Adrenal gland (tissue), 12 donors: ENCODE results near the gene CEP128. TPM values are rescaled to one million over a fixed set of nuclear protein-coding genes. Genes with fewer than 3 reads are reported as not detected.

Experiments used
- DNase-seq, 7 donors: peaks; one replicate each; pipeline ENCODE4 v3.0.0-alpha.2; 2019 to 2020
- H3K27ac ChIP-seq, 5 donors: fragments of 200-600 bp; sonication (generic) in 4 of 5; 1 replicate in 3 of 5; 2 replicates in 2 of 5; pipeline versions ENCODE4 v1.5.1 to v1.8.0; 2016 to 2020; ENCODE audit warnings: mild to moderate bottlenecking in 1 of 5
- H3K27me3 ChIP-seq: fragments of 200-600 bp; 2 replicates; pipeline ENCODE4 v1.8.0; 2021
- H3K36me3 ChIP-seq, 2 donors: fragments of 200-600 bp; replicated peaks in 1 of 2; 1 replicate in 1 of 2; 2 replicates in 1 of 2; pipeline versions ENCODE4 v1.5.1 to v1.8.0; 2018 to 2022
- H3K4me1 ChIP-seq, 2 donors: fragments of 200-600 bp; replicated peaks in 1 of 2; 1 replicate in 1 of 2; 2 replicates in 1 of 2; pipeline versions ENCODE4 v1.5.1 to v1.8.0; 2018 to 2021
- H3K4me3 ChIP-seq, 4 donors: fragments of 200-600 bp; sonication (generic) in 3 of 4; one replicate each; pipeline ENCODE4 v1.5.1; 2016 to 2018
- H3K9me3 ChIP-seq, 3 donors: fragments of 200-600 bp; sonication (generic) in 1 of 3; replicated peaks in 1 of 3; 1 replicate in 2 of 3; 2 replicates in 1 of 3; pipeline versions ENCODE4 v1.5.1 to v1.8.0; 2016 to 2021
- CTCF ChIP-seq, 6 experiments: fragments of 450-650 bp in 4 of 6; fragments of 200-600 bp in 2 of 6; sonication (generic) in 1 of 6; IDR thresholded peaks; 1 replicate in 5 of 6; 2 replicates in 1 of 6; pipeline versions ENCODE4 v1.5.1 to v1.8.0; 2016 to 2021; ENCODE audit warnings: antibody characterized with exemption in 6 of 6, mild to moderate bottlenecking in 2 of 6, moderate library complexity in 1 of 6
- POLR2A ChIP-seq, 2 donors: fragments of 450-650 bp; IDR thresholded peaks; one replicate each; pipeline ENCODE4 v1.6.1; 2017; ENCODE audit warnings: antibody characterized with exemption in 2 of 2, mild to moderate bottlenecking in 2 of 2, moderate library complexity in 1 of 2
- WGBS, 4 donors: extraction: QIAGEN DNeasy Blood & Tissue Kit in 2 of 4; methylation state at CpG; one replicate each; pipeline versions ENCODE4 v1.1.5 to v1.1.7; 2013 to 2017; 5-methylcytosine and 5-hydroxymethylcytosine counted together
- intact Hi-C, 2 donors: fragments of 100-400 bp; cut with DNase I; formaldehyde crosslinking; loops; one replicate each; pipeline versions ENCODE4 v1.14.1 to v1.15.0; 2022 to 2023
- polyA plus RNA-seq, 3 donors: library from polyadenylated mRNA; stranded (reverse); fragments of 200-250 nt in 2 of 3; fragments of 350-450 nt in 1 of 3; fragmentation: Illumina TruSeq in 1 of 3; extraction: RNeasy Lipid Tissue Mini Kit (QIAGEN cat#74804) in 1 of 3; gene quantifications; one replicate each; pipeline ENCODE4 v1.2.3, GENCODE V29; 2013 to 2014
- total RNA-seq, 9 donors: library from RNA; depleted of rRNA in 4 of 9; stranded (reverse); fragments of >200 nt in 4 of 9; fragments of 120-200 nt in 1 of 9; fragmentation: NEBNext Ultra II Directional in 1 of 9; extraction: Animal tissue kit (Norgen Biotek cat#: 25700) in 1 of 9; gene quantifications; one replicate each; pipeline versions ENCODE4 v1.1.0 to v1.2.4, GENCODE V29; 2013 to 2023
- donor health status: healthy with polysubstance abuse.
- donor health status: Bipolar disorder and iron deficiency.
- donor health status: DM: yes; HTN: yes; CAD: no.
- donor health status: DM: no; HTN: no; CAD: no.
- donor health status: DM: no; HTN: no; CAD: no.
- donor health status: DM: yes; HTN: yes; CAD: no.

The CEP128 gene
- total and polyA plus RNA-seq, 12 donors: 1.1 to 5.2 (median 3.1) TPM

- TF ChIP-seq CTCF (IDR thresholded peaks at IDR 0.05): no peak
- no peak for TF ChIP-seq POLR2A (IDR thresholded peaks at IDR 0.05)
- H3K9me3 ChIP-seq: no peaks in the 10 kb centered on the region
- no peaks in the 10 kb centered on the region for H3K27me3 ChIP-seq
- no peak overlapping the region for H3K27ac ChIP-seq
- no peak overlapping the region for H3K4me3 ChIP-seq
- 62 to 73% (median 68%) methylated on average over 2 of the region's 2 CpGs for WGBS, 4 donors
- H3K36me3 ChIP-seq: no peaks in the 10 kb centered on the region
- intact Hi-C loops: no loop called here
- no peaks in the 10 kb centered on the region for H3K4me1 ChIP-seq
- DNase-seq: no peak
Measured at GRCh38 chr14:80644826-80645225, 296.7 kb downstream of the CEP128 start.

GRCh38 chr14:80638620-80639515, 302.7 kb downstream of the CEP128 start:
- 87 to 96% (median 95%) methylated on average over 6 of the region's 6 CpGs for WGBS, 4 donors
- Histone ChIP-seq H3K4me3 (no peak overlapping the region), H3K27ac (no peak overlapping the region), H3K9me3 (no peaks in the 10 kb centered on the region), H3K36me3 (no peaks in the 10 kb centered on the region), H3K4me1 (no peaks in the 10 kb centered on the region), H3K27me3 (no peaks in the 10 kb centered on the region)
- no peak for TF ChIP-seq CTCF (IDR thresholded peaks at IDR 0.05)
- intact Hi-C loops: no loop called here
- DNase-seq: no peak

- Histone ChIP-seq H3K9me3 (no peaks in the 10 kb centered on the region), H3K36me3 (no peaks in the 10 kb centered on the region), H3K4me3 (no peak overlapping the region), H3K27me3 (no peaks in the 10 kb centered on the region), H3K27ac (no peak overlapping the region), H3K4me1 (no peaks in the 10 kb centered on the region)
- 85 to 93% (median 88%) methylated on average over 10 of the region's 10 CpGs for WGBS, 4 donors
- no peak for DNase-seq
- TF ChIP-seq POLR2A (IDR thresholded peaks at IDR 0.05): no peak
- TF ChIP-seq CTCF (IDR thresholded peaks at IDR 0.05): no peak
- intact Hi-C loops: no loop called here
Measured at GRCh38 chr14:80637756-80638619, 303.6 kb downstream of the CEP128 start.

- H3K4me3 ChIP-seq: no peak overlapping the region
- WGBS, 4 donors: 92 to 100% (median 96%) methylated on average over 1 of the region's 1 CpG
- intact Hi-C loops: no loop called here
- no peak for TF ChIP-seq CTCF (IDR thresholded peaks at IDR 0.05)
- no peak for DNase-seq
- no peaks in the 10 kb centered on the region for H3K36me3 ChIP-seq
- H3K9me3 ChIP-seq: no peaks in the 10 kb centered on the region
- no peak overlapping the region for H3K27ac ChIP-seq
- no peaks in the 10 kb centered on the region for H3K27me3 ChIP-seq
- no peaks in the 10 kb centered on the region for H3K4me1 ChIP-seq
Measured at GRCh38 chr14:80636071-80636470, 305.5 kb downstream of the CEP128 start.
